ENCODE data around the gene MDN1. TPM values are rescaled to one million over a fixed set of nuclear protein-coding genes. Genes with fewer than 3 reads are reported as not detected.

MDN1 gene
- total RNA-seq, 2 experiments from 2014 or later = 40.3 to 40.4 TPM

DNA sequence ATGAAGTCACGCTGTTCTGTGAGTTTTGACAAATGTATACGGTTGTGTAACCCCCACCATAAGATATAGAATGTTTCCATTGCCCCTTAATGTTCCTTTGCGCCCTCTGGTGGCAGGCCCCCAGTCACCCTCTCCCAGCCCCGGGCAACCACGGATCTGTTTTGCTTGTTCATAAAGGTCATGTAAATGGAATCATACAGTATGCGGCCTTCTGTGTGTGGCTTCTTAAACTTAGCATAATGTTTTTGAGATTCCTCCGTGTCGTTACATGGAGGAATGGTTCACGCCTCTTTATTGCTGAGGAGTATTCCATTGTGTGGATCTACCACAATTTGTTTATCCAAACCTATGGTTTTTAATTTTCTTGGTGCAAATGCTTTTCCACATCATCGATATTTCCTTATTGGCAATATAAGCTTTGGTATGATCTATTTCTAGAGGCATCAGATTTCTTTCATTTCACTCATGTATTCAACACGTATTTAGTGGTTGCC is 209.4 kb downstream of the MDN1 start:
- Histone ChIP-seq H3K27ac (ENCODE audit: low read depth in 1 of 2, low read length in 2 of 2) (no peak overlapping the region), H3K4me1 (ENCODE audit: insufficient read depth, low read length) (no peaks in the 10 kb centered on the region), H3K9me3 (ENCODE audit: control insufficient read depth in 1 of 2, insufficient read depth in 1 of 2, low read length in 2 of 2) (no peaks in the 10 kb centered on the region), H3K27me3 (ENCODE audit: control insufficient read depth in 1 of 2, insufficient read depth in 2 of 2, low read length in 2 of 2) (no peaks in the 10 kb centered on the region), H3K4me3 (ENCODE audit: low read length) (no peak overlapping the region), H3K36me3 (ENCODE audit: insufficient read depth, low read length) (no peaks in the 10 kb centered on the region)
- intact Hi-C loops (cut with DNase I, micrococcal nuclease) = loop anchor here (1.0 to 2.0 kb wide), 5 partner anchors 177 to 628 kb away; partner anchors contain the start of gene ANKRD6 (in 1 of the 2)
- Mint-ChIP-seq H3K36me3 (ENCODE audit: low read depth) (no peaks in the 10 kb centered on the region), H3K27ac (no peak overlapping the region), H3K4me1 (ENCODE audit: low read depth) (no peaks in the 10 kb centered on the region), H3K27me3 (no peaks in the 10 kb centered on the region), H3K4me3 (no peak overlapping the region), H3K9me3 (no peaks in the 10 kb centered on the region)
- ATAC-seq (ENCODE audit: poor library complexity) = peak; percentile 77
- TF ChIP-seq, protein P1, sequence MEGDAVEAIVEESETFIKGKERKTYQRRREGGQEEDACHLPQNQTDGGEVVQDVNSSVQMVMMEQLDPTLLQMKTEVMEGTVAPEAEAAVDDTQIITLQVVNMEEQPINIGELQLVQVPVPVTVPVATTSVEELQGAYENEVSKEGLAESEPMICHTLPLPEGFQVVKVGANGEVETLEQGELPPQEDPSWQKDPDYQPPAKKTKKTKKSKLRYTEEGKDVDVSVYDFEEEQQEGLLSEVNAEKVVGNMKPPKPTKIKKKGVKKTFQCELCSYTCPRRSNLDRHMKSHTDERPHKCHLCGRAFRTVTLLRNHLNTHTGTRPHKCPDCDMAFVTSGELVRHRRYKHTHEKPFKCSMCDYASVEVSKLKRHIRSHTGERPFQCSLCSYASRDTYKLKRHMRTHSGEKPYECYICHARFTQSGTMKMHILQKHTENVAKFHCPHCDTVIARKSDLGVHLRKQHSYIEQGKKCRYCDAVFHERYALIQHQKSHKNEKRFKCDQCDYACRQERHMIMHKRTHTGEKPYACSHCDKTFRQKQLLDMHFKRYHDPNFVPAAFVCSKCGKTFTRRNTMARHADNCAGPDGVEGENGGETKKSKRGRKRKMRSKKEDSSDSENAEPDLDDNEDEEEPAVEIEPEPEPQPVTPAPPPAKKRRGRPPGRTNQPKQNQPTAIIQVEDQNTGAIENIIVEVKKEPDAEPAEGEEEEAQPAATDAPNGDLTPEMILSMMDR (IDR thresholded peaks at IDR 0.05) = peak; percentile 86
- CTCF ChIA-PET = interaction anchor here (0.6 to 1.8 kb wide), 3 partner anchors 28 to 238 kb away, joined by 4 to 6 read pairs (median 6); partner anchors contain the start of gene LYRM2
- DNase-seq = peak; percentile 67 to 87 (median 75)
- POLR2A ChIA-PET = interaction anchor here (2.1 kb wide), 1 partner anchor 178 kb away, joined by 4 read pairs; no protein-coding TSS in a partner anchor

DNA sequence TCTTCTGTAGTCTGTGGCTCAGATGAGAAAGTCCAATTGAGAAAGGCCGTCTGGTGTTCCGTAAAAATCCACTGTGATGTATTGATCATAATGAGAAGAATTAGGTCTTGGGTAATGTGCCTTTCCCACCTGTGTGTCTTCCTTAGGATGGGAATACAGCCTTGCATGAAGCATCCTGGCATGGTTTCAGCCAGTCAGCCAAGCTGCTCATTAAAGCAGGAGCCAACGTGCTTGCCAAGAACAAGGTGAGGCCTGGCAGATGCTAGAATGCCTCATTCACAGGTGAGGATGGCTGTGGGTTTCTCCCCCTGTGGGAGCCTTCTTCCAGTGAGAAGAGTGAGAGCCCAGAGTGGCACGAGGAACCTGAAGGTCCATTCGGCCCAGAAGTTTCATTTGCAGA is 213.7 kb downstream of the MDN1 start:
- TF ChIP-seq, protein P1 (IDR thresholded peaks at IDR 0.05) = no peak
- H3K36me3 Mint-ChIP-seq (ENCODE audit: low read depth) = no peaks in the 10 kb centered on the region
- DNase-seq (no peak), ATAC-seq (ENCODE audit: poor library complexity) (no peak)
- no peaks in the 10 kb centered on the region for H3K4me1 Mint-ChIP-seq (ENCODE audit: low read depth)
- no peak overlapping the region for H3K27ac ChIP-seq (ENCODE audit: low read depth in 1 of 2, low read length in 2 of 2)
- H3K27me3 ChIP-seq (ENCODE audit: control insufficient read depth in 1 of 2, insufficient read depth in 2 of 2, low read length in 2 of 2) = no peaks in the 10 kb centered on the region
- ChIA-PET POLR2A (no interaction called here), CTCF (interaction anchor here (0.6 kb wide), 1 partner anchor 105 kb away, joined by 3 read pairs; no protein-coding TSS in a partner anchor)
- no peaks in the 10 kb centered on the region for H3K4me1 ChIP-seq (ENCODE audit: insufficient read depth, low read length)
- no peaks in the 10 kb centered on the region for H3K9me3 Mint-ChIP-seq
- H3K27ac Mint-ChIP-seq = no peak overlapping the region
- no peak overlapping the region for H3K4me3 ChIP-seq (ENCODE audit: low read length)
- H3K9me3 ChIP-seq (ENCODE audit: control insufficient read depth in 1 of 2, insufficient read depth in 1 of 2, low read length in 2 of 2) = no peaks in the 10 kb centered on the region
- intact Hi-C loops (cut with DNase I, micrococcal nuclease) = no loop called here
- no peaks in the 10 kb centered on the region for H3K27me3 Mint-ChIP-seq
- no peaks in the 10 kb centered on the region for H3K36me3 ChIP-seq (ENCODE audit: insufficient read depth, low read length)
- H3K4me3 Mint-ChIP-seq = no peak overlapping the region

DNA sequence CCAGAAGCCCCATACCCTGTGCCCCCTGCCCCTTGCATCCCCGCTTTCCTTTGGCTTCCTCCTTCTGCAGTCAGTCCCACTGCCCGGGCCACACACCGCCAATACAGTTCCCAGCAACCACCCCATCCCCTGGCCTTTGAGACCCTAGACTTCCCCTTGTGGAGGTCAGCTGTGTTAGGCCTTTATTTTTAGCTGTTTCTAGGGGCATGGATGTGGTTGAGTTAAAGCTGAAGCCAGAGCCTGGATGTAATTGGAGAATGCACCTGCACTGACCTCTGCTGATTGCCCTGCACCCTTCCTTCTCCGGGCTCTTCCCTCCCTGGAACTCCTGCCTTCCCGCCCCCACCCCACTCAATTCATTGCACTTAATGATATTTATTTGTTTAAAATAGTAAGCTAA is 214.9 kb downstream of the MDN1 start:
- H3K36me3 Mint-ChIP-seq (ENCODE audit: low read depth) = no peaks in the 10 kb centered on the region
- no peak overlapping the region for H3K4me3 Mint-ChIP-seq
- POLR2A ChIA-PET = no interaction called here

More for the DNA sequence above, 214.9 kb downstream of the MDN1 start:
- no peaks in the 10 kb centered on the region for H3K27me3 Mint-ChIP-seq
- no peak overlapping the region for H3K4me3 ChIP-seq (ENCODE audit: low read length)
- H3K27me3 ChIP-seq (ENCODE audit: control insufficient read depth in 1 of 2, insufficient read depth in 2 of 2, low read length in 2 of 2) = no peaks in the 10 kb centered on the region
- H3K27ac Mint-ChIP-seq = no peak overlapping the region
- H3K9me3 Mint-ChIP-seq = no peaks in the 10 kb centered on the region
- H3K36me3 ChIP-seq (ENCODE audit: insufficient read depth, low read length) = no peaks in the 10 kb centered on the region
- no peaks in the 10 kb centered on the region for H3K4me1 ChIP-seq (ENCODE audit: insufficient read depth, low read length)
- H3K4me1 Mint-ChIP-seq (ENCODE audit: low read depth) = no peaks in the 10 kb centered on the region
- CTCF ChIA-PET = interaction anchor here (1.0 kb wide), 1 partner anchor 13 kb away, joined by 3 read pairs; no protein-coding TSS in a partner anchor
- ATAC-seq (ENCODE audit: poor library complexity) (no peak), DNase-seq (no peak)
- no peaks in the 10 kb centered on the region for H3K9me3 ChIP-seq (ENCODE audit: control insufficient read depth in 1 of 2, insufficient read depth in 1 of 2, low read length in 2 of 2)
- intact Hi-C loops (cut with DNase I, micrococcal nuclease) = no loop called here
- no peak overlapping the region for H3K27ac ChIP-seq (ENCODE audit: low read depth in 1 of 2, low read length in 2 of 2)
- TF ChIP-seq, protein P1 (IDR thresholded peaks at IDR 0.05) = no peak

Data from CD4-positive, alpha-beta T cell (primary cell).